Parathyroid adenoma (tissue), 2 donors: ENCODE data around the gene CRY2.

Experiments used
- H2AFZ ChIP-seq: fragments of 300-600 bp; sonication (generic); one replicate; pipeline ENCODE4 v1.7.0; 2017; ENCODE audit warnings: antibody characterized with exemption, mild to moderate bottlenecking
- H3K27ac ChIP-seq: fragments of 300-600 bp; sonication (generic); one replicate; pipeline ENCODE4 v1.7.0; 2017
- H3K27me3 ChIP-seq: fragments of 300-600 bp; sonication (generic); one replicate; pipeline ENCODE4 v1.7.0; 2017; ENCODE audit warnings: low read length; ENCODE audit not compliant: control insufficient read depth, insufficient read depth
- H3K36me3 ChIP-seq: fragments of 300-600 bp; sonication (generic); one replicate; pipeline ENCODE4 v1.7.0; 2017; ENCODE audit warnings: low read length; ENCODE audit not compliant: control insufficient read depth, insufficient read depth
- H3K4me1 ChIP-seq: fragments of 300-600 bp; sonication (generic); one replicate; pipeline ENCODE4 v1.7.0; 2017; ENCODE audit warnings: control low read depth
- H3K4me2 ChIP-seq: fragments of 300-600 bp; sonication (generic); one replicate; pipeline ENCODE4 v1.7.0; 2017; ENCODE audit warnings: low read length
- H3K4me3 ChIP-seq: fragments of 300-600 bp; sonication (generic); one replicate; pipeline ENCODE4 v1.7.0; 2017; ENCODE audit warnings: low read depth, low read length
- H3K79me2 ChIP-seq: fragments of 300-600 bp; sonication (generic); one replicate; pipeline ENCODE4 v1.7.0; 2017; ENCODE audit warnings: control low read depth
- H3K9ac ChIP-seq: fragments of 300-600 bp; sonication (generic); one replicate; pipeline ENCODE4 v1.7.0; 2017; ENCODE audit warnings: mild to moderate bottlenecking
- H3K9me3 ChIP-seq: fragments of 300-600 bp; sonication (generic); one replicate; pipeline ENCODE4 v1.7.0; 2017; ENCODE audit warnings: low read length; ENCODE audit not compliant: control insufficient read depth
- CTCF ChIP-seq: fragments of 300-600 bp; sonication (generic); IDR thresholded peaks from one replicate; pipeline ENCODE4 v1.7.0; 2017; ENCODE audit warnings: antibody characterized with exemption, mild to moderate bottlenecking
- donor health status: primary hyperparathyroidism.

The CRY2 gene

GRCh38 chr11:45930951-45931570 lies 83.8 kb downstream of the CRY2 start:
- Histone ChIP-seq H3K4me3 (no peak overlapping the region), H3K4me2 (no peak overlapping the region), H3K27me3 (no peaks in the 10 kb centered on the region), H3K79me2 (no peaks in the 10 kb centered on the region), H3K9ac (no peak overlapping the region), H3K36me3 (no peaks in the 10 kb centered on the region), H3K4me1 (peaks cover 6% of the 10 kb centered on the region), H2AFZ (no peak overlapping the region), H3K9me3 (no peaks in the 10 kb centered on the region), H3K27ac (no peak overlapping the region)
- no peak for TF ChIP-seq CTCF

- no peak overlapping the region for H2AFZ ChIP-seq
- no peak overlapping the region for H3K4me2 ChIP-seq
- no peak overlapping the region for H3K4me3 ChIP-seq
- H3K36me3 ChIP-seq = no peaks in the 10 kb centered on the region
- H3K9ac ChIP-seq = no peak overlapping the region
- TF ChIP-seq CTCF = no peak
- H3K27me3 ChIP-seq = no peaks in the 10 kb centered on the region
- no peak overlapping the region for H3K27ac ChIP-seq
- peaks cover 6% of the 10 kb centered on the region for H3K4me1 ChIP-seq
- no peaks in the 10 kb centered on the region for H3K79me2 ChIP-seq
- no peaks in the 10 kb centered on the region for H3K9me3 ChIP-seq
These were observed 84.5 kb downstream of the CRY2 start for GRCh38 chr11:45931739-45932138.

DNA sequence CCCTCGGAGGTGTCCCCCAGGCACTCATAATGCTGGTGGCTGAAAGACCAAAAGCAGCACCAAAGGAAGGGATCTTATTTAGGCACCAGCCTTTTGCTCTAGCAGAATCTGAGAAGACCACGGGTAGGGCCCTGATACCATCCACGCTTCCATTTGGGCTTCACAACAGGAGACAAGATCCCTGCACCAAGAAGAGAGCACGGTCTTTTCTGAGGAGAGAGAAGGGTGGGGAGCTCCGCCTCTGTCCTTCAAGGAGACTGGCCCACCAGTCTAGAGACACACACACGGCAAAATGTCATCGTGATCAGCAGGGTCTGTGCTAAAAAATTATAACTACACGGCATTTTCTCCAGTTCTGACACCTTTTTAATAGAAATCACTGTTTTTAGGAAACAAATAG lies 84.9 kb downstream of the CRY2 start:
- no peak overlapping the region for H3K27ac ChIP-seq
- no peaks in the 10 kb centered on the region for H3K27me3 ChIP-seq
- H3K9ac ChIP-seq = no peak overlapping the region
- TF ChIP-seq CTCF = no peak
- H3K4me2 ChIP-seq = no peak overlapping the region
- peaks cover 6% of the 10 kb centered on the region for H3K4me1 ChIP-seq
- no peaks in the 10 kb centered on the region for H3K79me2 ChIP-seq
- H3K36me3 ChIP-seq = no peaks in the 10 kb centered on the region
- no peak overlapping the region for H3K4me3 ChIP-seq
- H3K9me3 ChIP-seq = no peaks in the 10 kb centered on the region
- H2AFZ ChIP-seq = no peak overlapping the region
